NOMO-1 (cell line): ENCODE results near the gene SLBP.
A peak's percentile ranks its signal among the peaks of the same experiment; 100 is the strongest.

Experiments
- DNase-seq, 2 experiments: peaks; one replicate each; lab custom pipeline; 2025; ENCODE audit not compliant: unreplicated experiment in 2 of 2; lab: John Stamatoyannopoulos, UW

Gene SLBP

DNA sequence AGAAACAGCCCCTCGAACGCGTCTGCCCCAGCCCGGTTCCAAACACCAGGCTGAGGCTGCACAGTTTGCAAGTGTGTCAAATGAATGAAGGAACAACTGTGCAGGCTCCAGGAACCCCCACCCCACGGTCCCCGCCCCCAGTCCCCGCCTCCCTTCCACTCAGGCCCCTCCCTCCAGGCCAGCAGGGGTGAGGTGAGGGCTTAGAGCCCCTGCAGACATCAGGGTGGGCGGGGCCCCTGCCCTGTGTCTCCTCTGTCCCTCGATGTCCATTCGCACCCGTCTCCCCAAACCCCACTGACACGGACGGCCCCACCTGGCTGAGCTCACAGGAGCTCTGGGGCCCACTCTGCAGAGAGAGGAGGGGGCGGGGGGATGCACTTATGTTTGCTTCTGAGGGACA is 37.7 kb upstream of the SLBP start:
- DNase-seq: no peak

GRCh38 chr4:1749370-1749769 is 37.3 kb upstream of the SLBP start:
- no peak for DNase-seq

DNA sequence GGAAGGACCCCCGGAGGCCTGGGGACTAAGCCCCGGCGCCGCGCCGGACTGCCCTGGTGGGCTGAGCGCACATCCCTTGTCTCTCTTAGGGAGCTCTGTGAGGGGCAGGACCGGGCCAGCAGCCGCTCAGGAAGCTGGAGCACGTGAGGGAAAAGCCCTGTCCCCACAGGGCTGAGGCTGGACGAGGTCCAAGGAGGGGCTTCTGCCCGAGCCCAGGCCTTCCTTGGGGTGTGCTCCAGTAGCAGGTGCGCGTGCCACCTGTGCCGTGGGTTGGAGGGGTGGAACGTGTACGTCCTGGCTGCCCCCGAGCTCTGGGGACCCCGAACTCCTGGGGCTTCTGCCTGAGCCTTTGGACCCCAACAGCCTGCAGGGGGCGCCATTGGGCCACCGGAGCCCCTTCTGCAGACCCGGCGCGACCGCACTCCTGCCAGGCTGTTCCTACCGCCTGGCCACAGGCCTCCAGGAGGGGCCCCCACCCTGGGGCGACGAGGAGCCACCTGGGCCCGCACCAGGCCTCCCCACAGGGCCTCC is 36.4 kb upstream of the SLBP start:
- peak; percentile 71 to 78 for DNase-seq

DNA sequence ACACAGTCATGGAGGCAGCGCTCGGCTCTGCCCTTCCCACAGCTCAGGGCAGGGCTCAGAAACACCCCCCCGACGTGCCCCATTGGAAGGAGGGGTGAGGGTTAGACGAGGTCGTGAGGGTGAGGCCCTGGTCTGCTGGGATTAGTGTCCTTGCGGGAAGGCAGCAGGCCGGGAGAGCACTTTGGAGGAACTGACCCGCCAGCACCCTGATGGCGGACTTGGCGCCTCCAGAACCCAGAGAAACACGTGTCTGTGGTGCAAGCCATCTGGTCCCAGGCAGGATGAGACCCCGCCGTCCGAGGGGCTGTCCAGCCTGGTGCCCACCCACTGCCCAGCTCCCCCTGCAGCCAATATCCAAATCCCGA is 35.5 kb upstream of the SLBP start:
- no peak for DNase-seq

- DNase-seq: no peak
These were observed 34.9 kb upstream of the SLBP start for GRCh38 chr4:1746919-1747602.

- peak; percentile 72 to 74 for DNase-seq
These were observed 34.2 kb upstream of the SLBP start for GRCh38 chr4:1746265-1746691.

DNA sequence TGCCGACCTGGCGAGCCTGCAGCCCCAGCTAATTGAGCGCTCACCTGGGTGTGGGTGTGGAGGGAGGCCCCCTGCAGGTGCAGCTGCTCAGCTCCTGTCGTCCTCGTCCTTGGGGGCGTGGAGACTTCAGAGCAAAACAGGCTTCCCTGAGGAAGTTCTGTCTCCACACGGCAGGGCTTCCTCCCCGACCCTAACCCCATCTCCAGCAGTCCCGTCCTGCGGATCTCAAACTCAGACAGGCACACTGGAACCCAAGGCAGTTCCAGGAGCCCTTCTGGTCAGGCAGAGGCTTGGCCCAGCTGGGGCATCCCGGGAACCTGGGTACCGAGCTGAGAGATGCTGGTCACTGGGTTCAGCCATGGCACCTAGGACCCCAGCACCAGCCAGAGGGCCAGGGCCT is 33.6 kb upstream of the SLBP start:
- no peak for DNase-seq

DNA sequence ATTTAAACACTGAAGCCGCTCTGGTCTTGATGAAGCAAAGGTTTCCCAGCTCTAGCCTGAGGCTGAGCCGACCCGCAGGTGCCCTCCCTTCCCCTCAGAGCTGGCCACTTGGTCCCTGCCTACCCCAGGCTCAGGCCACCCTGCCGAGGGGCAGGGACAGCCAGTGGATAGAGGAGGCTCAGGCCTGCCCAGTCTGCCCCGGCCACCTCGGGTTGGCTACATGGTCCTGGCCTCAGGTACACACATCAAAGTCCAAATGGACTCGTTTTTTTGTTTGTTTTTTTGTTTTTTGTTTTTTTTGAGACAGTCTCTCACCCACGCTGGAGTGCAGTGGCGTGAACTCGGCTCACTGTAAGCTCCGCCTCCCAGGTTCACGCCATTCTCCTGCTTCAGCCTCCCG is 33.0 kb upstream of the SLBP start:
- no peak for DNase-seq

DNA sequence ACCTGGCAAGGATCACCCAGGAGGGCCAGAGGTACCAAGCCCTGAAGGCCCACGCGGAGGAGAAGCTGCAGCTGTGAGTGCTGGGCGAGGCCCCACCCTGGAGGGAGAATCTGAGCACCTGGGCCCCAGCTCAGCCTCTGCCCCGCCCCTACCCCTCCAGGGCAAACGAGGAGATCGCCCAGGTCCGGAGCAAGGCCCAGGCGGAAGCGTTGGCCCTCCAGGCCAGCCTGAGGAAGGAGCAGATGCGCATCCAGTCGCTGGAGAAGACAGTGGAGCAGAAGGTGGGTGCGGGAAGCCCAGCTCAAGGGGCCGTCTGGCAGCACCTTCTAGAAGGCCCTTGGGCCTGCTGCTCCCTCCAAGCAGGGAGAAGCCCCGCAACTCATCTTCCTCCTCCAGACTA is 32.4 kb upstream of the SLBP start:
- DNase-seq: no peak

DNA sequence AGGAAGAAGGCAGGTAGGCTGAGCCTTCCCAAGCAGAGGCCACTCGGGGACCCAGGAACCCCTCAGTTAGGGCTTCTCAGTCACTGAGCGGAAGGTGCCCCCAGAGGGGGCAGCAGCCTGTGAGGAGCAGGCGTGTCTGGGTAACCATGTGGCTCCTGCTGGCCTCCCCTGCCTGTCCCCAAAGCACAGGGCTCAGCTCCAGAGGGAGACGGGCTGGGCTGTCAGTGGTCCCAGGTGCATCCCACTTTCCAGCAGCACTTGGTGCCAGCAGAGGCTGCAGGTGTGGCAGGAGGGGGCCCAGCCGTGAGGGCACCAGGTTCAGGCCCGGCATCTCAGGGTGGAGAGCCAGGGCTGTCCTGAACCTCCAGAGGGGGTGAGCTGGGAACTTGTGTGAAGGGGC is 31.9 kb upstream of the SLBP start:
- no peak for DNase-seq

GRCh38 chr4:1743551-1743950 is 31.4 kb upstream of the SLBP start:
- no peak for DNase-seq

DNA sequence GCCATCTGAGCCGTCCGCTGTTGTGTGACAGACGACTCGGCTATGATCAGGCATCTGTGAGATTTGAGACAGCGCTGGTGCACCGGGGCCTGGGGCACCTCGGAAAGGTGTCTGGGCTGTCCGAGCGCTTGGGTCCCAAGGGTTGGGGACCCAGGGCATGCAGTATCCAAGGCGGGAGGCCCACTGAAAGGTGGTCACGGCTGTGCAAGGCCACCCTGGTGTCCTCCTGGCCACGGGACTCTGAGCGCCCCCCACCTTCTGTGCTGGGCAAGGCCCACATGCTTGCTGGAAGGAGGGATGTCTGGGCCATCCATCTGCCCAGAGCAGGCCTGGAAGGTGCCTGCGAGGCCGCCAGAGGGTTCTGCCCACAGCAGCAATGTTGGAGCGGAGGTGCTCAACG is 29.1 kb upstream of the SLBP start:
- DNase-seq: no peak

GRCh38 chr4:1740021-1740545 is 28.0 kb upstream of the SLBP start:
- DNase-seq: no peak

DNA sequence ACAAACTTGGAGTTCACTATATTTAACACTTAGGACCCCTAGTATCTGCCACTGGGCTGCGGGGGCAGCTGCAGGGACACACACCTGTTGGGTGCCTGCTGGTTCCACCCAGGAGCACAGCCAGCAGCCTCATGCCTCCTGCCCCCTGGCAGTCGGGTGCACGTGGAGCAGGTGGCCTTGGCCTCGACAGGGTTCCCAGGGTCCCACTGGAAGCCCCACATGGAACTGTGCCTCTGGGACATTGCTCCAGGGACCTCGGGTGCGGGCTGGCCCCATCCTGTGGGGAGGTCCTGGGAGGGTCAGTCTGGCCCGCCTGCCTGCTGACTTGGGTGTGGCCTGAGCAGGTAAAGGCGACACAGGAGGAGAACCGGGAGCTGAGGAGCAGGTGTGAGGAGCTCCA is 27.2 kb upstream of the SLBP start:
- no peak for DNase-seq

DNA sequence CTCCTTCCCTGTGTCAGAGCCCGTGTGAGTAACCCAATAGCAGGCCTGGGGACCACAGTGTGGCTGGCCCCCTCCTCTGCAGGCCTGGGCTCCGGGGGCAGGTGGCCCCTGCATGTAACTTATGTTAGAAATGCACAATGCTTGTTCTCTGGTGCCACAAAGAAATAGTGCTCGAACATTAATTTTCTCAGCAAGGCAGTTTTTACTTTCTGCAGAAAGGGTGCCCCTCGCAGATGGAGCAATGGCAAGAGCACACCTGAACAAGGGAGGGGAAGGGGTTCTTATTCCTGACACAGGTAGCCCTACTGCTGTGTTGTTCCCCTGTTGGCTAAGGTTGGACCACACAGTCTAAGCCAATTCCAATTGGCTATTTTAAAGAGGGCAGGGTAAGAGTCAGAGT is 26.3 kb upstream of the SLBP start:
- DNase-seq: no peak

- no peak for DNase-seq
These were observed 25.5 kb upstream of the SLBP start for GRCh38 chr4:1737666-1738065.

DNA sequence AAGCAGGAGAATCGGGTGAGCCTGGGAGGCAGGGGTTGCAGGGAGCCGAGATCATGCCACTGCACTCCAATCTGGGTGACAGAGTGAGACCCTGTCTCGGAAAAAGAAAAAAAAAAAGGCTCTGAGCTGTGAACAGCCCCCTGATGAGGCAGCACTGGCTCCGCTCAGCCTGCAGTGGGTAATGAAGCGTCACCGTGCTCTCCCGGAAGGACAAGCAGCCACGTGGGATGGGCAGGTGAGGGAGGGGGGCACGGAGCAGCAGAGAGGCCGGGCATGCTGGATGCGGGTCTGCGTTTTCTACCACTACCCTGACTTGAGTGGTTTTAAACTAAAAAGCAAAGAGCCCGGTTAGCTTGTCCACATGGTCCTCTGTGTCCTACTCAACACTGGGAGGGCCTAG is 24.7 kb upstream of the SLBP start:
- DNase-seq: no peak

- DNase-seq: no peak
These were observed 23.1 kb upstream of the SLBP start for GRCh38 chr4:1735215-1735614.

DNA sequence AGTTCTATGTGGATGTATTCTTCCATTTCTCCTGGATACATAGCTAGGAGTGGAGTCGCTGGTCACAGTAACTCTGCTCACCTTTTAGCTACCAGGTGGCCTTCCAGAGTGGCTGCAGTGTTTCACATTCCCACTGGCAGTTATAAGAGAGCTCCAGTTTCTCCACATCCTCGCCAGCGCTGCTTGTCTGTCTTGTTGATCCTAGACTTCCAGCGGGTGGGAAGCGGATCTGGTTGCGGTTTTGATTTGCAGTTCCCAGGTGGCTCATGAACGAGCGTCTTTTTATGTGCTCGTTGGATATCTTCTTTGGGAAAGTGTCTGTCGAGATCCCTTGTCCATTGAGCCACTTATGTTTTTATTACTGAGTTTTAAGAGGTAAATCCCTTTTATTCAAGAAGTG is 20.8 kb upstream of the SLBP start:
- no peak for DNase-seq

DNA sequence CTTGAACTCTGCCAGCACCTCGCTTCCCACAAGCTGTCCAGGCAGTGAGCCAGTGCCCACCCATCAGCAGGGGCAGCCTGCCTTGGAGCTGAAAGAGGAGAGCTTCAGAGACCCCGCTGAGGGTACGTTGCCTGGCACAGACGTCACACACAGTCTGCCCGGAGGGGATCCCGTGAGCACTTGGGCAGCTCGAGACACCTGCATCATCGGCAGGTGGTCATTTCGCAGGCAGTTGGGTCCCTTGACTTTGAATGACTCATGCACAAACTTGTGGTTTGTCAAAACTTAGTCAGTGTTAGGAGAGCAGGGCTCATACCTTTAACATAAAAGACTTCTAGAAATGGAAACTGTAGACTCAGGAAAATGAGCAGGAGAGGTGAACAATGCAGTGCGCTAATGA is 19.1 kb upstream of the SLBP start:
- DNase-seq: no peak

DNA sequence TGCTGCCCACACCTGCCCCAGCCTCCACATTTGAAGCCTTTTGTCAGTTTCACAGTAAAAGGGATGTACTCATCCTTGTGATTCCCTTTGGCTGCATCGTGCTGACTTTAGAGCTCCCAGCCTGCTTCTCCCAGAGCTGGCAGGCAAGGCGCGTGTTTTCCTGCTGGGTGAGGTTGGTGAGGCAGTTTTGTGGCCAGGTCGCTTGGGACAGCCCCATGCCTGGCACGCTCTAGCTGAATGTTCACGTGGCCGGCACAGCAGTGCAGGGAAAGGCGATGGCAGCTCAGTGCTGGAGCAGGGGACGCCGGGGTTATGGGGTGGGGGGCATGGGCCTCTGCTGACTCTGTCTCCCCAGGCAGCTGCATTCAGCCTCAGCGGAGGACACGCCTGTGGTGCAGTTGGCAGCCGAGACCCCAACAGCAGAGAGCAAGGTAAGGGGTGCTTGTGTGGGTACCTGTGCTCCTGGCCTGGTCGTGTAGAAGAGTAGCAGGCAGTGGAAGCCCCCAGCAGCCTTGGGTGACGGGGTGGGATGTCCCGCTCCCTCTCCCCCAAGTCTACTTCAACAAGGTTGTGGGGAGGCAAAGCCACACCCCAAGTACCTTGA is 18.5 kb upstream of the SLBP start:
- DNase-seq: no peak
